GM15510 (cell line): ENCODE data around the gene COL5A1.

Source experiments
- POLR2A ChIP-seq: IDR thresholded peaks from 3 replicates; pipeline ENCODE4 v1.6.1; 2011; ENCODE audit warnings: borderline replicate concordance; ENCODE audit not compliant: insufficient read length; ENCODE audit errors: extremely low read depth

The COL5A1 gene

DNA sequence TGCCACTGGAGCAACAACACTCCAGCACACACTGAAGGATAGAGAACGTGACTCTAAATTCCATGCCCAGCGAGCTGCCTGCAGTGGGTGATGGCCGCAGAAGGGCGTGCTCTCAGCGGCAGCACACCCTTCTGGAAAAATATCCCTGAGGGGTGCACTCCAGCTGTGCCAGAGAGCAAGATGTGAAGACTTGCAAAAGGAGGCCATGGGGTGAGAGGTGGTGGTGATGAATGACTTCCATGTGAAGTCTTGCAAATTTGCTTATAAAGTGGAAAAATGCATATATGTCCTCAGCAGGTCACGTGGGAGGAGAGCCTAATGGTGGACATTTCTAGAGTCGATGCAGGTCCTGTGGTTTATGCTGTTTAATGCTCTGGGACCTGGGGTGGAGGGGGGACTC, 39.8 kb upstream of the COL5A1 start:
- TF ChIP-seq POLR2A, result no peak

DNA sequence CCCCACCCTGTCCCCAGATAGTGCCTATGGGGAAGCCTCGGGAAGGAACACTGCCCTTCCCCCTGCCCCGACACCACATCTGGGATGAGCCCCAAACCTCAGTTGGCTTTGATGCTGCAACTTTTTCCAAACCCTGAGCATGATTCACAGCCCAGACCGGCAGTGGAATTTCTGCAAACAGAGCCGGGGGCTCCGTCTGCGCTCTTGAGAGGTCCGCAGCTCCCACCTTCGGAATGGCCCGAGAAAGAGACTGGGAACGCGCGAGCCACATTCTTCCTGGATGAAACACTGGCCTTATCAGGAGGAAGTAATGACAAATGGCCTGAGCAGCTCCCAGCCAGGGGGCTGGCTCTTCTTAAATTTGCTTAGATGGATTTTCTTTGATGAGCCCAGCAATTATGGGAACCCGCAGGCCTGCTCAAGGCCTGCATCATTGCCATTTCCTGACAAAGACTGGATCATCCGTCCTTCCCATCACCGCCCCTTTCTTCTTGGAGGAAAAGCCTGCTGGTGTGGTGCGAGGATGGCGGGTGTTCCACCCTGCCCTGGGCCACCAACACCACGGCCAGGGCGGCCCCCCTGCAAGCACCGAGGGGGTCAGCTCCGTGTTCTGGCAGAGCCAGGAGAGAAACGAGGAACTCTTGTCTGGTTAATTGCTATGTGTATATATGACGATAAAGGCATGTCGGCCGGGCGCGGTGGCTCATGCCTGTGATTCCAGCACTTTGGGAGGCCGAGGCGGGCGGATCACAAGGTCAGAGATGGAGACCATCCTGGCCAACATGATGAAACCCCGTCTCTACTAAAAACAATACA, 38.8 kb upstream of the COL5A1 start:
- no peak for TF ChIP-seq POLR2A

DNA sequence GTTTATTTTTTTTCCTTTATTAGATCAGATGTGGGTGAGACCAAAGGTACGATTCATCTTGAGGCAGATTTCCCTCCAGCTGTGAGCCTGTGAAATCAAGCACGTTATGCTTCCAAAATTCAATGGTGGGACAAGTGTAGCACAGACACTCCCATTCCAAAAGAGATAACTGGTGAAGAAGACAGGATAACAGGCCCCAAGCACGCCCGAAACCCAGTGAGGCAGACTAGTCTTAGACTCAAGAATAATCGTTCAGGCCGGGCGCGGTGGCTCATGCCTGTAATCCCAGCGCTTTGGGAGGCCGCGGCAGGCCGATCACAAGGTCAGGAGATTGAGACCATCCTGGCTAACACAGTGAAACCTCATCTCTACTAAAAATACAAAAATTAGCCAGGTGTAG, 36.8 kb upstream of the COL5A1 start:
- TF ChIP-seq POLR2A, result no peak

DNA sequence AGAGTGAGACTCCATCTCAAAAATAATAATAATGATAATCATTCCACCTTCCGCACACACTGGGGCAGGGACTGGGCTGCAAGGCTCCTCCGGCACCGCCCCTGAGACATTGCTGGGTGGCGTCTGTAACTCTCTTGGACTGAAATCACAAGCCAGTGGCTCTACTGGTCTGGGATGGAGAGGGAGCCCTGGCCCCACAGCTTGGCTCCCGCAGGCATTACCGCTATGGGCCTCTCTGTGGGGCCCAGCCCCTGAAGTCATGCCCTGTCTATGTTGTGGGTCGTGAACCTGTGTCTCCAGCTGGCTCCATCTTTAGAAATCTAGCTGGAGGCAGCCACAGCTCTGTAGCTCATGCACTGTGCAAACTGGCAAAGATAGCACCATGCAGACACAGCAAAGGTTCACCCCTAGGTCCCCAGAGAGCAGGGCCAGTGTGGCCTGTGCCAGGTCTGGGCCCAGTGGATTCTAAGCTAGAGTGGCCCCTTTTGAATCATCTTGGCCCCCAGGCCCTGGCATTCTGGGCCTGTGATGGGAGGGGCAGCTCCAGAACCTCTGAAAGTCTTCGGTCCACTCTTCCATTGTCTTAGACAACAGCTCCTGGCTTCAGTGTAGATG, 36.1 kb upstream of the COL5A1 start:
- no peak for TF ChIP-seq POLR2A

GRCh38 chr9:134605966-134606357, 35.6 kb upstream of the COL5A1 start:
- no peak for TF ChIP-seq POLR2A

DNA sequence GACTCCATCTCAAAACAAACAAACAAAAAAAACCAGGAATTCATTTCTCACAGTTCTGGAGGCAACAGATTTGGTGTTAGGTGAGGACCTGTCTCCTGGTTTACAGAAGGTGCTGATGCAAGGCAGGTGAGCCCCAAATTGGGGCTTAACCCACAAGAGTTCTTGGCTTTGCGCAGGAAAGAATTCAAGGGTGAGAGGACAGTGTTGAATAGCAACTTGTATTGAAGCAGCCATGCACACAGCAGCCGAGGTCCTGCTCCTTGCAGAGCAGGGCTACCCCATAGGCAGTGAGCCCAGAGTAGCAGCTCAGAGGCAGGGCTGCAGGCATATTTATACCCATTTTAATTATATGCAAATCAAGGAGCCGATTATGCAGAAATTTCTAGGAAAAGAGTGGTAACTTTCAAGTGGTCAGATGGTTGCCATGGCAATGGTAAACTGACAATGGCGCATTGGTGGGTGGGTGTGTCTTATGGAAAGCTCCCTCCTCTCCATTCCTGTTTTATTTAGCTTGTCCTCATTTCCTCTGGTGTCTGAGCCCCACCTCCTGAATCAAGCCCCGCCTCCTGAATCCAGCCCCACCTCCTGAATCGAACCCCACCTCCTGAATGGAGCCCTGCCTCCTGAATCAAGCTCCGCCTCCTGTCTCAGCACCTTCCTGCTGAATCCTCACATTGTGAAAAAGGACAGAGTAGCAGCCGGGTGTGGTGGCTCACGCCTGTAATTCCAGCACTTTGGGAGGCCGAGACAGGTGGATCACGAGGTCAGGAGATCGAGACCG, 34.5 kb upstream of the COL5A1 start:
- no peak for TF ChIP-seq POLR2A

- no peak for TF ChIP-seq POLR2A
Observed at GRCh38 chr9:134607971-134608370, 33.6 kb upstream of the COL5A1 start.

GRCh38 chr9:134611046-134611445, 30.6 kb upstream of the COL5A1 start:
- TF ChIP-seq POLR2A, result no peak

GRCh38 chr9:134612309-134612708, 29.3 kb upstream of the COL5A1 start:
- no peak for TF ChIP-seq POLR2A

DNA sequence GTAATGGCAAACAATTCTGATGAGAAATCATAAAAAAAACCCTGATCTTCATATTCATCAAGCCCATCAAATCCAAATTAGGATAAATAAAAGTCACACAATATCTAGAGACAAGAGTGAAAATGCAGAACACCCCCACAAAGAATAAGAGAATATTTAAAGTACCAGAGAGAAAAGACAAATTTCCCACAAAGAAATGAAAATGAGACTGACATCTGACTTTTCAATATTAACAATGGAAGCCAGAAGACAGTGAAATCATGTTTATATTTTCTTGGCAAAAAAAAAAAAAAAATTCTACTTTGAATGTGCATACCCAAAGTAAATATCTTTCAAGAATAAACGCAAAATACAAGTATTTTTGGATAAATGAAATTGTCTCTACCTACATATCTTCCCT, 28.9 kb upstream of the COL5A1 start:
- TF ChIP-seq POLR2A, result no peak

GRCh38 chr9:134614256-134614655, 27.3 kb upstream of the COL5A1 start:
- TF ChIP-seq POLR2A, result no peak

GRCh38 chr9:134616341-134616740, 25.3 kb upstream of the COL5A1 start:
- no peak for TF ChIP-seq POLR2A

GRCh38 chr9:134617246-134617645, 24.4 kb upstream of the COL5A1 start:
- no peak for TF ChIP-seq POLR2A

DNA sequence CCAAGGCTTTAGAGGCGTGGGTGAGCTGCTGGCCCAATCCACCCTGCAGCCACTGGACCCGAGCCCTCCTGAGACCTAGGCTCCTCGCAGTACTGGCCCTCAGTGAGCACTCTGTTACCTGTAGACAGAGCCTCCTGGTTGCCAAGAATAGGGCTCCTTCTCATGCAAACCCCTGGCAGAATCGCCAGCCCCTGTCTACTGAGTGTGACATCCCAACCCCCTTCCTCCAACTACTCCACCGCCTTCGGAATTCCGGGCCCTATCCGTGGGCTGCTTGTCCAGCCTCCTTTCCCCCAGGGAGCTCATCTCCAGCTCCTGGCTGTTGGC, 23.8 kb upstream of the COL5A1 start:
- no peak for TF ChIP-seq POLR2A

- TF ChIP-seq POLR2A, result no peak
Observed at GRCh38 chr9:134618163-134618832, 23.3 kb upstream of the COL5A1 start.
